ENCODE results near the gene DPT.

GRCh38 chr1:168766568-168766967, 37.6 kb upstream of the DPT start:
- TF ChIP-seq, protein P1, sequence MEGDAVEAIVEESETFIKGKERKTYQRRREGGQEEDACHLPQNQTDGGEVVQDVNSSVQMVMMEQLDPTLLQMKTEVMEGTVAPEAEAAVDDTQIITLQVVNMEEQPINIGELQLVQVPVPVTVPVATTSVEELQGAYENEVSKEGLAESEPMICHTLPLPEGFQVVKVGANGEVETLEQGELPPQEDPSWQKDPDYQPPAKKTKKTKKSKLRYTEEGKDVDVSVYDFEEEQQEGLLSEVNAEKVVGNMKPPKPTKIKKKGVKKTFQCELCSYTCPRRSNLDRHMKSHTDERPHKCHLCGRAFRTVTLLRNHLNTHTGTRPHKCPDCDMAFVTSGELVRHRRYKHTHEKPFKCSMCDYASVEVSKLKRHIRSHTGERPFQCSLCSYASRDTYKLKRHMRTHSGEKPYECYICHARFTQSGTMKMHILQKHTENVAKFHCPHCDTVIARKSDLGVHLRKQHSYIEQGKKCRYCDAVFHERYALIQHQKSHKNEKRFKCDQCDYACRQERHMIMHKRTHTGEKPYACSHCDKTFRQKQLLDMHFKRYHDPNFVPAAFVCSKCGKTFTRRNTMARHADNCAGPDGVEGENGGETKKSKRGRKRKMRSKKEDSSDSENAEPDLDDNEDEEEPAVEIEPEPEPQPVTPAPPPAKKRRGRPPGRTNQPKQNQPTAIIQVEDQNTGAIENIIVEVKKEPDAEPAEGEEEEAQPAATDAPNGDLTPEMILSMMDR (IDR thresholded peaks at IDR 0.05), result no peak
- TF ChIP-seq JUN (CRISPR knock-in tag; IDR thresholded peaks at IDR 0.05) (no peak), ZNF317 (CRISPR knock-in tag; IDR thresholded peaks at IDR 0.05; ENCODE audit: borderline replicate concordance, low read depth) (no peak)

Data from WTC11 (cell line).